IPS-18a (cell line): ENCODE data around the gene PRSS27.

ENCODE experiments used
- H3K27ac ChIP-seq: one replicate; pipeline ENCODE4 v1.5.1; 2013; ENCODE audit warnings: low read length
- H3K27me3 ChIP-seq: one replicate; pipeline ENCODE4 v1.6.1; 2013; ENCODE audit warnings: mild to moderate bottlenecking, low read length; ENCODE audit not compliant: control insufficient read depth, insufficient read depth
- H3K36me3 ChIP-seq: one replicate; pipeline ENCODE4 v1.6.1; 2013; ENCODE audit warnings: low read depth, low read length; ENCODE audit not compliant: control insufficient read depth
- H3K4me1 ChIP-seq: one replicate; pipeline ENCODE4 v1.6.1; 2013; ENCODE audit warnings: low read depth, low read length; ENCODE audit not compliant: control insufficient read depth
- H3K4me3 ChIP-seq: one replicate; pipeline ENCODE4 v1.5.1; 2013; ENCODE audit warnings: low read length
- H3K9ac ChIP-seq: one replicate; pipeline ENCODE4 v1.6.1; 2013; ENCODE audit warnings: mild to moderate bottlenecking, low read length, moderate library complexity
- H3K9me3 ChIP-seq: one replicate; pipeline ENCODE4 v1.6.1; 2013; ENCODE audit warnings: low read depth, low read length; ENCODE audit not compliant: control insufficient read depth

The PRSS27 gene

DNA sequence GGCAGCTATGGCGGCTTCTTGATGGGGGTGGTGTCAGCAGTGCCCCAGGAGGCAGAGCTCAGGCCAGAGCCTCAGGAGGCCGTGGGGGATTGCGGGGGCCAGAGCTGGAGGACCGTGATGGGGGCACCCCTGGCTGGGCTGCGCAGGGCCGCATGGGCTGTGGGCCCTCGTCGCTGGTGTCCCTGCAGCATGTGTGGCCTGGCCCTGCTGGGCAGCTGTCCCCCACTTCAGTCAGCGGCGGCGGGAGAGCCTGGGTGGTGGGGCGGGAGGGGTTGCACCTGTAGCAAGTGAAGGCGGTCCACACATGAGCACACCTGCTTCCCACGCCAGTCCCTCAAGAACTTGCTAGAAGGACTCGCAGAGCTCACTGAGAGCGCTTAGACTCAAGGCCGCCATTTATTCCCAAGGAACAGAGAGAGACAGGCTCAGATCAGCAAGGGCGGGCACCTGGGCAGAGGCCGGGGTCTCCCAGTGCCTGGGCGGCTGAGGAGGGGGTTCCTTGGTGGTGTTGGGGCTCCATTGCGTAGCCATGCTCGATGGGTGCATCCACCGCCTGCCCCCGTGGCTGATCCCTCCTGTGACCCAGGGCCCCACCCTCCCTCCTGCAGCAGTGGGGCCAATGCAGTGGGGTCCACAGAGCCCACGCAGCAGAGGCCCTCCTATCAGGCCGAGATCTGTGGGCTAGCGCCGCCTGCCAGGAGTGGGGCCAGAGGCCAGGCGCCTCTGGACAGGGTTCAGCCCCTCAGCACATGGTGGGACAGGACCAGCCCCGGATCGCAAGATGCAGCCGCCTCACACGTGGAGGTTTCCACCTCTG lies 15.7 kb downstream of the PRSS27 start:
- no peaks in the 10 kb centered on the region for H3K9me3 ChIP-seq
- no peaks in the 10 kb centered on the region for H3K27me3 ChIP-seq
- no peak overlapping the region for H3K4me3 ChIP-seq
- H3K4me1 ChIP-seq = no peaks in the 10 kb centered on the region
- no peak overlapping the region for H3K27ac ChIP-seq
- H3K9ac ChIP-seq = no peak overlapping the region
- peaks cover 21% of the 10 kb centered on the region for H3K36me3 ChIP-seq

DNA sequence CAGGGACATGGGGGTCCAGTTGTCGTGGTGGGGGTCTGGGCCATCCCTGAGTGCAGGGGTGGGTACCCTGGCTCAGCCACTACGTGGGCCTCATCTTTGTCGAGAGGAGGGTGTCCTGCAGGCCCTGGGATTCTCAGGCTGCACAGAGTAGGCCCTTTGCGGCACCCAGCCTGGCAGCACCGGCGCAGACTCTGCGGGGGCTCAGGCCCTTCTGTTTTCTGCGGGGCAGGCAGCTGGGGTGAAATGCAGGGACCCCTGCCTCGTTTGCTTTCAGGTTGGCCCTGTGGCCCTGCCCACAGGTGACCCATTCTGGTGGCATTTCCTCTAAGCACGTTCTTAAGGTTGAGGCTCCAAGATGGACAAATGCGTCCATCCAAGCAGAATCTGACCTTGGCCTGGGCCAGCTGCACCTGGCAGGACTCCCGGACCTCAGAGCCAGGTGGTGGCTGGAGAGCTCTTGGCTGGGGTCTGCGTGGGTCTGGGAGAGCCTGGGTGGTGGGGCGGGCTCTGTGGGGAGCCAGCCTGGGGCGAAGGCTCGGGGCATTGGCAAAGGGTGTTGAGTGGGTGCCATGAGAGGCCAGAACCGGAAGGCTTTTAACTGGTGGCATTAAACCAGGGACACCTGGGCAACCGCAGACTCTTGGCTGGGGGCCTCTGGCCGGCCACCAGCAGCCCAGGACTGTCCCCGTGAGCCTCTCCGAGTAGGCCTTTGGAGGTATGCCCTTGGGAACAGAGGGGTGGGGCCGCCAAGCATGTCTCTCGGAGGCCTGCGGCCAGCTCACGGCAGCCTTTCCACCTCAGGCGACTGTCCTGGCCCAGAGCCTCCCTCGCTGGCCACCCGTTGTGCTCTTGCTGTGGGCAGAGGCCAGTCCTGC lies 16.9 kb downstream of the PRSS27 start:
- Histone ChIP-seq H3K4me3 (no peak overlapping the region), H3K4me1 (no peaks in the 10 kb centered on the region), H3K27ac (no peak overlapping the region), H3K36me3 (peaks cover 20% of the 10 kb centered on the region), H3K9me3 (no peaks in the 10 kb centered on the region), H3K9ac (no peak overlapping the region), H3K27me3 (no peaks in the 10 kb centered on the region)

DNA sequence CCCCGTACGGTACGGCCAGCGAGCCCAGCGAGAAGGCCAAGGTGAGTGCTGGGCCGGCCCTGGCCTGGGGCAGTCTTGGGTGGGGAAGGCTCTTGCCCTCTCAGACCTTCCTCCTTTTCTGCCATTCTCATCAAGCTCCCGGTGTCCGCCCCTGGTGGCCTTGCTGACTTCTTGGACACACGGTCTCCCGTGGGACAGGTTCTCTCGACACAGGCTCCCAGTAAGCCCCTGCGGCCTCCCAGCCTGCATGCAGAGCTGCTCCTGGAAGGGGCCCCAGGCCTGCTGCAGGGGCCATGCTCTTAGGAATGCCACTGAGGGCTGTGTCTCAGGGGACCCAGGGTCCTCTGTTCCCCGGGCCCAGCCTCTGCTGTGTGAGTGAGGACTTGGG lies 17.6 kb downstream of the PRSS27 start:
- Histone ChIP-seq H3K36me3 (peaks cover 22% of the 10 kb centered on the region), H3K4me3 (no peak overlapping the region), H3K9me3 (no peaks in the 10 kb centered on the region), H3K27me3 (no peaks in the 10 kb centered on the region), H3K4me1 (no peaks in the 10 kb centered on the region), H3K9ac (no peak overlapping the region), H3K27ac (no peak overlapping the region)

DNA sequence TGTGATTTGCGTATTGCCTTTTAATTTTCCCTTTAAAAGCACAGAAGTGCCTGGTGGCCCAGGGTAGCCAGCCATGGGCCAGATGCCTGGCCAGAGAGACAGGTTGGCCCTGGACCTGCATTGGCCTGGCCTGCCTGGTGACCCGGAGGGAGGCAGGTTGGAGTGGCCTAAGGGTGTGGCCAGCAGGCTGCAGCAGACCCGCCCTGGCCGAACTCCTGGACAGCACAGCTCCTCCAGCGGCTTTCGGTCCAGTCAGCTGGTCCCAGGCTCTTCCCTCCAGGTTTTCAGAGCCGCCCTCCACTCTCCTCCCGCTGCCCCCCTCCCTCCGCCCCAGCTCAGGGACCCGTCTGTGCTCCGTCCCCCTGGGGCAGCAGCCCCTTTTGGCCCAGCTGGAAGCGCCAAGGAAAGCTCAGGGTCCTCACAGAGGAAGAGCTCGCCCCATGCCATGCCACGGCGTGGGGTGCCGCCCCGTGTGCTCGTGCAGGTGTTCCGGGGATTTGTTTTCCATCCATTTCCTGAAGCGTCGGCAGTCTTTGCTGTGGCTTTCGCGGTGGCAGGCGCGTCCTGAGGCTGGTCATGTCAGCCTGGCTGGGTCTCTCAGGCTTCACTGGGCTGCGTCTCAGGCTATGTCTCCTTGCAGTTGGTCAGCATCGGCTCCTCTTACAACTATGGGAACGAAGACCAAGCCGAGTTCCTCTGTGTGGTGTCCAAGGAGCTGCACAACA lies 18.1 kb downstream of the PRSS27 start:
- no peaks in the 10 kb centered on the region for H3K9me3 ChIP-seq
- no peak overlapping the region for H3K4me3 ChIP-seq
- peaks cover 22% of the 10 kb centered on the region for H3K36me3 ChIP-seq
- no peaks in the 10 kb centered on the region for H3K27me3 ChIP-seq
- H3K4me1 ChIP-seq = no peaks in the 10 kb centered on the region
- H3K27ac ChIP-seq = no peak overlapping the region
- no peak overlapping the region for H3K9ac ChIP-seq

DNA sequence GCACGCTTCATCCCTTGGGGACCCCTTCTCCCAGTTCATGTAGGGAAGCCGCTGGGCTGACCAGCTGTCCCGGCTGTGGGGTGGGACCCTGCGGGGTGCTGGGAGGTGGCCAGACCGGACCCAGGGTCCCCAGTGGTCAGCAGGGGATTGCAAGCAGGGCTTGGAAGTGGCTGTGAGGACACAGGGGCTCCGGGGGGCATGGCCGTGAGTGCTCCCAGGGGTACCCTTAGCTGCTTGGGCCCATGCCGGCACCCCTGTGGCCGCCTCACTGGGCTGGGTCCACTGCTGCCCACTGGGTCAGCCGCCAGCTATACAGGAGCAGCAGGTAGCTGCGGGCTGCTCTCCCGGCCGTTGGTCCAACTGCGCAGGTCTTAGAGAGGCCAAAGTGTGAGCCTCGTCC lies 18.8 kb downstream of the PRSS27 start:
- Histone ChIP-seq H3K27ac (no peak overlapping the region), H3K9ac (no peak overlapping the region), H3K36me3 (peaks cover 22% of the 10 kb centered on the region), H3K9me3 (no peaks in the 10 kb centered on the region), H3K4me1 (no peaks in the 10 kb centered on the region), H3K4me3 (no peak overlapping the region), H3K27me3 (no peaks in the 10 kb centered on the region)

DNA sequence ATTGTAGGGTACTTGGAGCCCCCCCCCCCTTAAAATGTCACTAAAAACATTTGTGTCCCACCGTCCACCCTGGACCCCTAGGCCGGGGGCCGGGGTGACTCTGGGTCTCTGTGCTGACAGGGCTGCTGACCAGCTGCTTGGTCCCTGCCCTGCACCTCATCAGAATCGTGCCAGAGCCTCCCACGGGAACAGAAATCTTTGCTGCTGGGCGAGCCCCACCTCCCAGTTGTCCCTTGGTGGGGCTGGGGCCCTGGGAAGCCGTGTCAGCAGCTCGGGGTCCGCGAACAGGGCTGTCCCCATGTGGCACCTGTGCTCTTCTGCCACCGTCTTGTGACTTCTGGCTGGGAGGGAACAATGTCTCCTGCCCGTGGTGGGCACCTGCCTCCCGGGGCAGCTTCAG lies 19.2 kb downstream of the PRSS27 start:
- Histone ChIP-seq H3K36me3 (peaks cover 22% of the 10 kb centered on the region), H3K9ac (no peak overlapping the region), H3K27ac (no peak overlapping the region), H3K27me3 (no peaks in the 10 kb centered on the region), H3K9me3 (no peaks in the 10 kb centered on the region), H3K4me3 (no peak overlapping the region), H3K4me1 (no peaks in the 10 kb centered on the region)

DNA sequence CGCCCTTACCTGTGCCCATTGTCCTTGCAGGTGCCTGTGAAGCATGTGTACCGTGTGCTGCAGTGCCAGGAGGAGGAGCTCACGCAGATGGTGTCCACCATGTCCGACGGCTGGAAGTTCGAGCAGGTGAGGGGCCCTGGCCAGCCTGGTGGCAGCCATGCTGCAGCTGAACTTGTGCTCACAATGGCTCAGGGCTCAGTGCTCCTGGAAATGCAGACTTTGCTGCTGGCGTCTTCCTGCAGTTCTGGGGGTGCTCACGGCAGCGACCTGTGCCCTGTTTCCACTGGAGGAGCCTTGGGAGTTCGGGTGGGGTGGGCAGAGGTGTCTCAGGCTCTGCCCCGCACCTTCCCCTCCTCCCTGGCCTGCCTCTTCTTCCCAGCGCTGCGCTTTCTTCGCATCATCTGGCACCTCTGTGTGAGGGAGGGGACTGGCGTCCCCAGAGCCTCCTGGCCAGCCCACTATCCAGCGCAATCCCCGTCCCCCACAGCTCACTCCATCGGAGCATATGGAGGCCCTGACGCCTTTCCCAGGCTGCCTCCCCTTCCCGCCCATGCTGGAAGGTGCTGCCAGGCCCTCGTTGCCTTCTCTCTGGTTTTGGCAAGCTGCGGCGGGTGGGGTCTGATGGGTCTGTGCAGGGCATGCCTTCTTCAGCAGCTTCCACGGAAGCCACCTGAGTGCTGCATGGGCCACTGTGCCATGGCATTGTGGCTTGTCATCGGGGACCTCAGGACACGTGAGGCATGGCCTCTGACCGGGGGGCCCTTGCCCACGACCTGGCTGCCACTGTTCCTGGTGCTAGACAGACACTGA lies 20.0 kb downstream of the PRSS27 start:
- H3K4me1 ChIP-seq = no peaks in the 10 kb centered on the region
- no peak overlapping the region for H3K9ac ChIP-seq
- peaks cover 22% of the 10 kb centered on the region for H3K36me3 ChIP-seq

DNA sequence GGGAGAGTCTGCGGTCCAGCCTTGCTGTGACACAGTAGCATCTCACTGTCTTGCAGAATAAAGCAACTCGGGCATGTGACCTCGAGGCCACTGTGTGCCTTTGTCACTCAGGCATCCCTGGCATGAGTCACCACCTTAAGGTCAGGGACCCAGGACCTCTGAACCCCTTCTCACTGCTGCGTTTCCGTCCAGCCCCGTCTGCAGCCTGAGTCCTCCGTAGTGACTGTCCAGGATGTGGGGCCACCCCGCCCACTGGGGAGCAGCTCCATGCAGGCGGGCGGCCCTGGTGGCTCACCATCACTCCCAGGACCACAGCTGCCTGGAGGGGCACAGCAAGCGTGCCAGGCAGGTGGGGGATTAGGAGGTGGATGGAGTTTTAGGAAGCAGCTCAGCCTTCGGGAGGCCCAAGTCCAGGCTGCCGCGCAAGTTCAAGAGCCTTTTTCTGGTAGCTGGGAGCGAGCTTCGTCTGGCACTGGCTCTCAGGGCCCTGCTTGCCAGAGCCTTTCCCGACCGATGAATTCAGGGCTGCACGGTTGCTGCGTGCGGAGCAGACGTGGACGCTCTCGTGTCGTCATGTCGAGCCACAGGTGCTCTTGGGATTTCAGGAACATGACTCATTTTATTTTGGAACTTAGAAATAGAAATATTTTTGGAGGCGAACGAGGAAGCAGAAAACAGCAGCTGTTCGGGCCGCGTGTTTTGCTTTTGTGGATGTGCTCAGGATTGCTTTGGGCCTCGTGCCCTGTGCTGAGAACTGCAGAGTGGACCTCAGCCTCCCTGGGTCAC lies 20.9 kb downstream of the PRSS27 start:
- no peak overlapping the region for H3K4me3 ChIP-seq
- no peaks in the 10 kb centered on the region for H3K4me1 ChIP-seq
- no peak overlapping the region for H3K9ac ChIP-seq
- H3K27ac ChIP-seq = no peak overlapping the region
- H3K27me3 ChIP-seq = no peaks in the 10 kb centered on the region
- H3K36me3 ChIP-seq = peaks cover 22% of the 10 kb centered on the region
- no peaks in the 10 kb centered on the region for H3K9me3 ChIP-seq

More for the DNA sequence above, 20.0 kb downstream of the PRSS27 start:
- Histone ChIP-seq H3K27ac (no peak overlapping the region), H3K4me3 (no peak overlapping the region), H3K9me3 (no peaks in the 10 kb centered on the region), H3K27me3 (no peaks in the 10 kb centered on the region)

DNA sequence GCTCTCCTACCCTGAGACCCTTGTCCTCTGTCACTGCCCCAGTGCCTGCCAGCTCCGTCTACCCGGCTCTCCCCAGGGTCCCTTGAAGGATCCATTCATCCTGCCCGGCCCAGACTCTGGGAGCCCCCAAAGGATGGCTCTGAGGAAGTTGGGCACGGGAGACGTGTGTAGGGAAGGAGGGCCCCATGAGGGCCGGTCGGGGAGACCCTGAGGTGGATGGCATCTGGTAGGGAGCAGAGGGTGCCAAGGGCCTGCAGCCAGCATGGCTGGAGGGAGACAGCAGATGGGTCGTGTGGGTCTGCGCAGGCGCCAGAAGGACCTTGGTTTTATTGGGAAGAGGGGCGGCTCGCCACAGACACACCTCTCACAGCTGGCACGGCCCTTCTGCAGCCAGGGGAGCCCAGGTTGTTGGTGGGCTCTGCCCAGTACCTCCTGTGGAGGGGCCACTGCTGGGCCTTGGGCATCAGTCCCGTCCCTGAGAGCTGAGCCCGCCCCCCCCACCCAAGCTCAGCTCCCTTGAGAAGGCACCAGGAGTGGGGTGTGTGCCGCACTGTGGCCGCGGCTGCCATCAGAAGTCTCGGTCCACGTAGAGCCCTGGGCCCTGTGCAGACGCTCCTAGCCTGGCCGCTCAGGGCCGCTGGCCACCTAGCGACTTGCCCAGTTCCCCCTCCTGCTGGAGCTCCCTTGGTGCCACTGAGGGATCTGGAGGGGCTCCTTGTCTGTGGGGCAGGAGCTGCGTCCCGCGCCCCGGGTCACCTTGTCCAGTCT lies 21.7 kb downstream of the PRSS27 start:
- H3K9me3 ChIP-seq = no peaks in the 10 kb centered on the region
- H3K27me3 ChIP-seq = no peaks in the 10 kb centered on the region
- H3K4me3 ChIP-seq = no peak overlapping the region
- no peaks in the 10 kb centered on the region for H3K4me1 ChIP-seq
- no peak overlapping the region for H3K27ac ChIP-seq
- peaks cover 19% of the 10 kb centered on the region for H3K36me3 ChIP-seq
- no peak overlapping the region for H3K9ac ChIP-seq

DNA sequence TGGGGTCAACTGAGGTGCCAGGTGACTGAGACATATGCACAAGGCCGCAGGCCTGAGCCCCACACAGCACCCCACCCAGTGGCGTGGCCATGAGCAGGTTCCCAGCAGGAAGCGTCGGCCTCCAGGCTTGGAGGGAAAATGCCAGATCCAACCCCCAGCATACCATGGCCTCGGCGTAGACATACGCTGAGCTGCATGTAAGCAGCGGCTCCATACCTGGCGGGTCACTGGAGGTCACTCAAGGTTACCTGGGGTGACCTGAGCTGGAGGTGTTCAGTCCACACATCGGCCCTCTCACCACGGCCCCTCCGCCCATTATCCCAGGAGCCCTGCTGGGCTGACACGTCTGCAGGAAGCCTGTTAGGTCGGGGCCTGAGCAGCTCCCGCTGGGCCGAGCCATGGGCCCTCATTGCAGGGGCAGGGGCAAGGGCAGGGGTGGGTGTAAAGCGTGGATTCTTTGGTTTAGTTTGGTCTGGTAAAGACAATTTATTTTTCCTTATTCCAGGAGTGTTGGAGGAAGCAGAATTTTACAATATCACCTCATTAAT lies 22.5 kb downstream of the PRSS27 start:
- H3K9me3 ChIP-seq = no peaks in the 10 kb centered on the region
- no peaks in the 10 kb centered on the region for H3K4me1 ChIP-seq
- no peak overlapping the region for H3K9ac ChIP-seq
- peaks cover 15% of the 10 kb centered on the region for H3K36me3 ChIP-seq
- no peaks in the 10 kb centered on the region for H3K27me3 ChIP-seq
- H3K27ac ChIP-seq = no peak overlapping the region
- no peak overlapping the region for H3K4me3 ChIP-seq
